ENCODE results near the gene LNPEP. TPM values are rescaled to one million over a fixed set of nuclear protein-coding genes. Genes with fewer than 3 reads are reported as not detected.

The LNPEP gene
- total and polyA plus RNA-seq, 2 donors (not counting 1 experiment from before 2014, with no cell fraction given) = 10.5 to 92.9 TPM

DNA sequence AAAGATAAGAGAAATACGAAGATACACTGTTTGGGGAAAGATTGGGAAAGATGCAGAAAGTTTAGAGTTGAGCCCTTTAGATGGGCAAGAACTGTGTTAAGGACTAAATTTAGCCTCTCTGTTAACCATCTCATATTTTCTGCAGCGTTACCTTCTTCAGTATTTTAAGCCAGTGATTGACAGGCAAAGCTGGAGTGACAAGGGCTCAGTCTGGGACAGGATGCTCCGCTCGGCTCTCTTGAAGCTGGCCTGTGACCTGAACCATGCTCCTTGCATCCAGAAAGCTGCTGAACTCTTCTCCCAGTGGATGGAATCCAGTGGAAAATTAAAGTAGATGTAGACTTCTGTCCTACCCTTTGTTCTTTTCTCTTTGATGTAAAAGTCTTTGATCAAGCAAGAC lies 26.4 kb upstream of the LNPEP start:
- no peak overlapping the region for H3K4me2 ChIP-seq (replicated peaks; ENCODE audit: low read depth, low read length, poor library complexity, severe bottlenecking)
- no peak overlapping the region for H3K4me3 ChIP-seq (ENCODE audit: control extremely low read depth in 1 of 5, extremely low read depth in 1 of 5, insufficient read depth in 1 of 5, low read depth in 2 of 5, low read length in 4 of 5)
- intact Hi-C loops (cut with micrococcal nuclease) = no loop called here
- Mint-ChIP-seq H3K27me3 (no peaks in the 10 kb centered on the region), H3K4me1 (peaks cover 7% of the 10 kb centered on the region), H3K9me3 (ENCODE audit: insufficient read depth) (no peaks in the 10 kb centered on the region), H3K4me3 (no peak overlapping the region), H3K27ac (no peak overlapping the region)
- no peak overlapping the region for H2AFZ ChIP-seq (ENCODE audit: insufficient read depth, low read depth, low read length, poor library complexity, severe bottlenecking)
- no peak overlapping the region for H3K27ac ChIP-seq (ENCODE audit: low read length in 2 of 2)
- H3K36me3 ChIP-seq (replicated peaks in 1 of 2; ENCODE audit: control extremely low read depth in 1 of 2, control insufficient read depth in 1 of 2, extremely low read depth in 1 of 2, insufficient read depth in 2 of 2, low read length in 1 of 2) = peaks cover 3 to 75% of the 10 kb centered on the region in 2 experiments
- H3K27me3 ChIP-seq (replicated peaks in 1 of 4; ENCODE audit: control extremely low read depth in 1 of 4, control insufficient read depth in 3 of 4, insufficient read depth in 4 of 4, low read length in 3 of 4) = no peaks in the 10 kb centered on the region
- H3K9me3 ChIP-seq (ENCODE audit: control extremely low read depth in 1 of 3, control insufficient read depth in 2 of 3, insufficient read depth in 1 of 3, low read length in 2 of 3) = no peaks in the 10 kb centered on the region
- H3K79me2 ChIP-seq (ENCODE audit: control insufficient read depth, insufficient read depth, low read length) = peaks cover 12% of the 10 kb centered on the region
- ATAC-seq (ENCODE audit: low read depth) = no peak
- CTCF ChIA-PET = no interaction called here
- no peaks in the 10 kb centered on the region for H4K20me1 ChIP-seq (ENCODE audit: control insufficient read depth, insufficient read depth, low read length, poor library complexity, severe bottlenecking)
- DNase-seq = no peak
- TF ChIP-seq, protein P1, sequence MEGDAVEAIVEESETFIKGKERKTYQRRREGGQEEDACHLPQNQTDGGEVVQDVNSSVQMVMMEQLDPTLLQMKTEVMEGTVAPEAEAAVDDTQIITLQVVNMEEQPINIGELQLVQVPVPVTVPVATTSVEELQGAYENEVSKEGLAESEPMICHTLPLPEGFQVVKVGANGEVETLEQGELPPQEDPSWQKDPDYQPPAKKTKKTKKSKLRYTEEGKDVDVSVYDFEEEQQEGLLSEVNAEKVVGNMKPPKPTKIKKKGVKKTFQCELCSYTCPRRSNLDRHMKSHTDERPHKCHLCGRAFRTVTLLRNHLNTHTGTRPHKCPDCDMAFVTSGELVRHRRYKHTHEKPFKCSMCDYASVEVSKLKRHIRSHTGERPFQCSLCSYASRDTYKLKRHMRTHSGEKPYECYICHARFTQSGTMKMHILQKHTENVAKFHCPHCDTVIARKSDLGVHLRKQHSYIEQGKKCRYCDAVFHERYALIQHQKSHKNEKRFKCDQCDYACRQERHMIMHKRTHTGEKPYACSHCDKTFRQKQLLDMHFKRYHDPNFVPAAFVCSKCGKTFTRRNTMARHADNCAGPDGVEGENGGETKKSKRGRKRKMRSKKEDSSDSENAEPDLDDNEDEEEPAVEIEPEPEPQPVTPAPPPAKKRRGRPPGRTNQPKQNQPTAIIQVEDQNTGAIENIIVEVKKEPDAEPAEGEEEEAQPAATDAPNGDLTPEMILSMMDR (IDR thresholded peaks at IDR 0.05) = no peak
- no peak for TF ChIP-seq EZH2 (IDR thresholded peaks at IDR 0.05; ENCODE audit: borderline replicate concordance, insufficient read depth, low read depth, low read length, poor library complexity, severe bottlenecking)
- H3K4me1 ChIP-seq (ENCODE audit: control insufficient read depth in 2 of 2, insufficient read depth in 2 of 2, low read length in 2 of 2) = peaks cover under 1 to 1% of the 10 kb centered on the region in 2 donors
- POLR2A ChIA-PET = no interaction called here
- WGBS (ENCODE audit: insufficient coverage) = 100% methylated on average over 2 of the region's 4 CpGs
- H3K9ac ChIP-seq (ENCODE audit: low read length) = no peak overlapping the region

DNA sequence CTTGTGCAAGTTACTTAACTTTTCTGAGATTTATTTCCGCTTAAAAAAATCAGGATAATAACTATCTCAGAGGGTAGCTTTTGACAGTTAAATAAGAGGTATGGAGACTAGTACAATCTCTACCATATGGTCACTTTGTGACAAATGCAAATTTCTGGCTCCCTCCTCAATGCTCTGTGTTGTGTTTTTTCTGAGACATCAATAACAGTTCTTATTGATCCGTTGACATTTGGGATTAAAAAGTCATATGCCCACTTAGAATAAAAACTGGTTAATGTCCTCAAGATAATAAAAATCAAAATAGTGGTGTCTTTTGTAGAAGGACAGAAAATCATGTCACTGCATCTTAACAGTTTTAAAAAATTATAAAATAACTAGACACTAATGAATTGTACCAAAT lies 24.7 kb upstream of the LNPEP start:
- Histone ChIP-seq H3K4me1 (ENCODE audit: control insufficient read depth in 2 of 2, insufficient read depth in 2 of 2, low read length in 2 of 2) (no peaks in the 10 kb centered on the region), H3K27ac (ENCODE audit: low read length in 2 of 2) (peak overlapping the region in 1 of 2 donors; percentile 23), H3K4me3 (ENCODE audit: control extremely low read depth in 1 of 5, extremely low read depth in 1 of 5, insufficient read depth in 1 of 5, low read depth in 2 of 5, low read length in 4 of 5) (no peak overlapping the region), H4K20me1 (ENCODE audit: control insufficient read depth, insufficient read depth, low read length, poor library complexity, severe bottlenecking) (no peaks in the 10 kb centered on the region), H3K9ac (ENCODE audit: low read length) (no peak overlapping the region), H3K9me3 (ENCODE audit: control extremely low read depth in 1 of 3, control insufficient read depth in 2 of 3, insufficient read depth in 1 of 3, low read length in 2 of 3) (no peaks in the 10 kb centered on the region), H3K36me3 (replicated peaks in 1 of 2; ENCODE audit: control extremely low read depth in 1 of 2, control insufficient read depth in 1 of 2, extremely low read depth in 1 of 2, insufficient read depth in 2 of 2, low read length in 1 of 2) (peaks cover 5 to 75% of the 10 kb centered on the region in 2 experiments), H3K79me2 (ENCODE audit: control insufficient read depth, insufficient read depth, low read length) (peaks cover 14% of the 10 kb centered on the region), H3K27me3 (replicated peaks in 1 of 4; ENCODE audit: control extremely low read depth in 1 of 4, control insufficient read depth in 3 of 4, insufficient read depth in 4 of 4, low read length in 3 of 4) (no peaks in the 10 kb centered on the region), H3K4me2 (replicated peaks; ENCODE audit: low read depth, low read length, poor library complexity, severe bottlenecking) (no peak overlapping the region), H2AFZ (ENCODE audit: insufficient read depth, low read depth, low read length, poor library complexity, severe bottlenecking) (no peak overlapping the region)
- Mint-ChIP-seq H3K9me3 (ENCODE audit: insufficient read depth) (no peaks in the 10 kb centered on the region), H3K4me3 (no peak overlapping the region), H3K4me1 (peaks cover 7% of the 10 kb centered on the region), H3K27me3 (no peaks in the 10 kb centered on the region), H3K27ac (no peak overlapping the region)
- no CpG with 5 or more reads among the region's 2 CpGs for WGBS (ENCODE audit: insufficient coverage)
- intact Hi-C loops (cut with micrococcal nuclease) = no loop called here
- ChIA-PET POLR2A (no interaction called here), CTCF (interaction anchor here (1.4 kb wide), 1 partner anchor 20 kb away, joined by 4 read pairs; no protein-coding TSS in a partner anchor)
- TF ChIP-seq EZH2 (IDR thresholded peaks at IDR 0.05; ENCODE audit: borderline replicate concordance, insufficient read depth, low read depth, low read length, poor library complexity, severe bottlenecking) = no peak
- TF ChIP-seq, protein P1 (IDR thresholded peaks at IDR 0.05) = no peak
- DNase-seq = no peak
- no peak for ATAC-seq (ENCODE audit: low read depth)

Measured in B cell (primary cell).